GM21717 (cell line): ENCODE results near the gene P3R3URF.

Experiments
- ATAC-seq: cut with Tn5 transposase; IDR thresholded peaks from one replicate; pipeline ENCODE4 v1.9.1; 2021; ENCODE audit warnings: mild to moderate bottlenecking, moderate library complexity; ENCODE audit not compliant: unreplicated experiment

P3R3URF gene

DNA sequence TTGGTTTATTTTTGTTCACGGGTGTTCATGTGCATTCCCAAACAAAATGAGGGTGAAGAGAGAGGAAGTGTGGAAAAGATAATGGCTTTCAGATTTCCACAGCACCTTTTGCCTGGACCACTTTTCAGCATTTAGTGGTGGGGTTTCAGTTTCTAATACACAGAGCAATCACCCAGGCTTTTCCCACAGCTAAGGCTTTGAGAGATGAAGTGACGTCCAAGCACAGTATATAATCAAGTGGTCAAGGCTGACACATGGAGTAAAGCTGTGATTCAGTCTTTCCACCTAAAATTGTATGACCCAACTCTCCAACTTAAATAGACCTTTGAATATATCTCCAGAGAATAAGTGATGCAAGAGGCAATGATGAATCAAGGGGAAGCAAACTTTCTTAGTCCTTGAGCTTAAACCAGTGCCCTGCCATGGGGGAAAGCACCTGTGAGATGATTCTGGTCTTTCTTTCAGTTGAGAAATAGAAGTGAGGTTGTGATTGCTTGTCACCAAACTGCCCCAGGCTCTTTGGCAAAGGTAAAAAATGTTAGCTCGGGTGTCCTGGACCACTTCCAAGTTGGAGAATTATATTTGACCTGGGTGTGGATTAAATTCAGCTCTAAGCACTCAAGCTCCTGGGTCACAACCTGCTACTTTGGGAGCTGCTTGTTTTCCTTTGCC lies 41.5 kb downstream of the P3R3URF start:
- ATAC-seq: no peak

- no peak for ATAC-seq
Observed at GRCh38 chr1:46133781-46134350, 42.4 kb downstream of the P3R3URF start.

- ATAC-seq: peak; percentile 49
Observed at GRCh38 chr1:46133181-46133658, 43.1 kb downstream of the P3R3URF start.

DNA sequence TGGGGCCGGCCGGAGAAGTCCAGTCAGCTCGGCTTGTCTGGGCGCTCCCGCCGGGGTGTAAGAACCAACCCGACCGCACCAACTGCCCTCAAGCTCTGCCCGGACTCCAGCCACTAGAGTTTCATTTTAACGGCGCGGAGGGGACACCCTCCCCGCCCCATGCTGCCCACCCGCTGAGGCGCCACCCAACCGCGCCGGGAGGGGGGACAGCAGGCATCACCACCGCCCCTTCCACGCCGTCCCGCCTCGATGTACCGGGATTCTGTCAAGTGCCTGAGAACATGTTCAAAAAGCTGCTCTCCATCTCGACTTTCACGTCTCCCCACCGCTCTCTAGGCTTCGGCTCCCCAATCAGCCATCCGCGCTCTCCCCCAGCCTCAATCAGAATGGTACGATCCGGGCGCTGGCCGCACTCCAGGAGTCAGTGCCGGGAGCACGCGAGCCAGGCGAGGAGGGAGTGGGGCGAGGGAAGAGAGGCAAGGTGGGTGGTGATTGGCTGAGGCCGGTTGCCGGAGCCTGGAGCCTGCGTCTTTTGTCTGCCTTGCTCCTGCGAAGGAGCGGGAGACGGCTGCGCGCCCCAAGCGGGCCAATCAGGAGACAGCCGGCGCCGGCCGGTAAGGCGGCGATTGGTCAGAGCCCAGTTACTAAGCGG lies 43.6 kb downstream of the P3R3URF start, which contains the start of gene PIK3R3:
TSS of gene PIK3R3 (minus strand) at position 101 of the 652 bp plus-strand sequence. CDS start 677 bp downstream, outside the sequence.
- ATAC-seq: peak; percentile 88

DNA sequence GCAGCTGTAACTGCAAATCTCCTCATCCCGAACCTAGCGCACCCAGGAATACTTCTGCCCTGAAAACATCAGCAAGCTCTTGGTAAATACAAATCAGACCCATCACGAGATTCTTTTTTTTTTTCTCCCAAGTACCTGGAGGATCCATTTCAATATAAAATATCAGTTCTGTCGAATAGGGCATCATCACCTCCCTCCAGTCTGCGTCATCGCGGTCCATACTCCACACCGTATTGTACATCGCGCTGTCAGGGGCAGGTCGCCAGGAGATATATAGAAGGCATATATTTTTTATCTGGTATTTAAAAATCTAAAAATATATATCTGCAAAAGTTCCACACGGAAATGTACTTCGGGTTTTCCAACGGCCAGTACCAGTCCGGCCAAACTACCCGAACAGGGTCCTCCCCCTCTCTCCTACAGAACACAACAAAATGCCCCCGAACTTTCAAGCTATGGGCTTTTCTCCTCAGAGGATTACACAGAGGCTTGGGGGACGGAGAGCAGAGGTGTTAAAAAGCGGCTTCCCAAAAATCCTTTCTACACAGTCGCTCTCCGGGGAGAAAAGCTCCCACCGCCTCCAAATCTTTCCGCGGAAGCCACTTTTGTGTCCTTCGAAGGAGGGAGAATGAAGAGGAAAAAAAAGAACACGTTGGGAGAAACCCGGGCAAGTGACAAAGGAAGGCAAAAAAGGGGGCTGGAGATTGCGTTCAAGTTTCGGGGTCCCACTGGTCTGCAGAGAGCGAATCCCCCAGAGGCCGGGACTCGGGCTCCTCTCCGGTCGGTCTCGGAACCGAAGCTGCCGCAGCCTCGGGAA lies 44.4 kb downstream of the P3R3URF start:
- no peak for ATAC-seq

DNA sequence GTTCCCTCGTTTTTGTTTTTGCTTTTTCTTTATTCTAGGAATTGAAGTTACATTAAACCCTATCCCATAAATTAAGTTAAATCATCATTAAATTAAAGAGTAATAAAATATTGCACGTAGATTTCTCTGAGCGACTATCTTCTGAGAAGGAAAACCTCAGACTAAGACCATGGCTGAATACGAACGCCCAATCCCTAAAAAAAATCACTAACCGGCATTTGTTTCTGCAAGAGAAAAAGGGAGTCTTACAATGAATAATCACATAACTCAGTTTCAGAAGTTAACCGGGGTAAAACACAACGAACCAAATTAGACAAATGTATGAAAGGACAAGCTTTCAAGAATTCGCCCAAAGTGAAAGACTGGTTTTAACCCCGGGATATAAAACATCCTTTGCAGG lies 45.2 kb downstream of the P3R3URF start:
- no peak for ATAC-seq

- no peak for ATAC-seq
Observed at GRCh38 chr1:46130606-46131005, 45.7 kb downstream of the P3R3URF start.

GRCh38 chr1:46130121-46130520 lies 46.2 kb downstream of the P3R3URF start:
- ATAC-seq: no peak

DNA sequence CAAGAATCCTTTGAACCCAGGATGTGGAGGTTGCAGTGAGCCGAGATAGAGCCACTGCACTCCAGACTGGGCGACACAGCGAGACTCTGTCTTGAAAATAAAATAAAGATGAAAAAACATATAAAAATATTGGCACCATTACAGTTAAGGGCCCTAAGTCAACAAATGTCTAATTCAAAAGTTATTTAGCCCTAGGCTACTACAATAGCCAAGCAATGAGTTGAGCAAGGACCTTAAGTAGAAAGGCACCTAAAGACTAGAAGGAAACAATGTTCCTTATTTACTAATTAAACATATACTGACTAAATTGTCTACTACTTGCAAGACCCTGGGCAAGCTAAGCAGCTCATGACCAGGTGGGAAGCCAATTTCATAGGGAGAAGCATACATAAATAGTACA lies 47.9 kb downstream of the P3R3URF start:
- ATAC-seq: no peak
